ENCODE measurements around the gene TEX29.

Gene TEX29

DNA sequence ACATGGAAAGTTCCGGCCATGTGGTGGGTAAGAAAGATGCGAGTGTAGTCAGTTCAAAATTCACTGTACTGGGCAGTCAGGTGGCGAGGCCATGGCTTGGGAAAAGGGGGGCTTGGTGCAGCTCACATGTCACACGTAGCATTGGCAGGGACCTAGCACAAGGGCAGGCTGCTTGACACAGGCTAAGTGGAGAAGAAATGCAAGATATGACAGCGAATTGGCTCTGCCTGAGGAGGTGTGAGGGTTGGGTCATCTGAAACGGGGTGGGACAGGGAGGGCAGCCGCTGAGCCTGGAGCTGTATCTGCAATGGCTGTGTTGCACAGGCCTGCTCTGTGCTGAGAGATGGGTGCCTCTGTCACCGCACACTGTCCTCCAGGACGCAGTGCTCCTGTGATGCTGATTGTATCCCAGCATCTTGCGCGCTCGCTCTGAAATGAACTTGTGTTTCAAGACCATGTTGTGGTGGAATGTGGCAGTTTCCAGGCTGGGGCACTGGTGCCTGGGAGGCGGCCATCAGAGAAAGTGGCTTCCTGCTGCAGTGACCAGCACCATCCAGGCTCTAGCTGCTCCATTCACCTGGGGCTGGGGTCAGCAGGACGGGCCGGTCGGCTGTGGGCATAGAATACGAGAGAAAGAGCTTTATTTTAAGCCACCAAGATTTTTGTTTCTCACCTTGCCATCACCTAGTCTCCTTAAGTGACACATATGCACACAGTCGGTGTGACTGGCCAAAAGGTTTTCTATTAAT is 70.3 kb downstream of the TEX29 start:
- no peak for DNase-seq (ENCODE audit: low spot score)

DNA sequence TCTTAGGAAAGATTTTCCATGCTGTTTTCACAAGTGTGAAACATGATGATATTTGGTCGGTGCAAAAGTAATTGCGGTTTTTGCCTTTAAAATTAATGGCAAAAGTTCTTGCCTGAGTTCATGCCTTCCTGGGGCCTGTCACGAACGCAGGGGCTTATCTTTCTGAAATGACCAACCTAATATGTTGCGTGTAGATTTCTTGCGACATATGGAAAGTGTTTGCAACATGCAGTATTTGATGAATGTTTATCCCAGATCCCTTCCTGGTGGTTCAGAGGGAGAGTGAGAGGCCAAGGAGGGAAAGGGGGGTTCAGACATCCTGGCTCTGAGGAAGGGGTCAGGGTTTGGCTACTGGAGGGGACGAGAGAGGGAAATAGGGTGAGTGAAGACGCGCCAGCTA is 72.0 kb downstream of the TEX29 start:
- DNase-seq (ENCODE audit: low spot score) = no peak

DNA sequence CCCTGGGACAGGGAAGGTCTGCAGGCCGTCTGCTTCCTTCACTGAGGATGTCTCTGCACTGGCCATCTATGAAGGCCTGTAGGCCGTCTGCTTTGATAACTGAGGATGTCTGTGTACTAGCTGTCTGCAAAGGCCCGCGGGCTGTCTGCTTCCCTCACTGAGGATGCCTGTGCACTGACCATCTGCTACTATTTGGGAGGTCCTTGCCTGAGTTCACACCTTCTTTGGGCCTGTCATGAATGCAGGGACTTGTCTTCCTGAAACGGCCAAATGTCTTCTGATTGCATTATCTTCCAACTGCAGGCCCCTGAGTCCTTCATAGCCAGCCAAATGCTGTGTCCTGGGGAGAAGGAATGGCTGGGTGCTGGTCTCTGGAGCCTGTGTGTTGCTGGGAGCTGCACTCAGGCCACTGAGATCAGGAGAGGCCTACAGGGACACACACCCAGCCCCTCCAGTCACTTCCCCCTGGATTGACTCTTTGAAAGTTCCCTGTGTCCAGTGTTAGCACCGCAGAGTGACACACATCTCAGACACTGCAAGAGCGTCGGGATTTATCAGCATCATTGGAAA is 72.9 kb downstream of the TEX29 start:
- no peak for DNase-seq (ENCODE audit: low spot score)

Measured in hematopoietic multipotent progenitor cell treated with erythropoietin and hydrocortisone succinate and interleukin-3 and kit ligand, for 17 days (in vitro differentiated cells).